ENCODE measurements around the gene FGD2.

The FGD2 gene

DNA sequence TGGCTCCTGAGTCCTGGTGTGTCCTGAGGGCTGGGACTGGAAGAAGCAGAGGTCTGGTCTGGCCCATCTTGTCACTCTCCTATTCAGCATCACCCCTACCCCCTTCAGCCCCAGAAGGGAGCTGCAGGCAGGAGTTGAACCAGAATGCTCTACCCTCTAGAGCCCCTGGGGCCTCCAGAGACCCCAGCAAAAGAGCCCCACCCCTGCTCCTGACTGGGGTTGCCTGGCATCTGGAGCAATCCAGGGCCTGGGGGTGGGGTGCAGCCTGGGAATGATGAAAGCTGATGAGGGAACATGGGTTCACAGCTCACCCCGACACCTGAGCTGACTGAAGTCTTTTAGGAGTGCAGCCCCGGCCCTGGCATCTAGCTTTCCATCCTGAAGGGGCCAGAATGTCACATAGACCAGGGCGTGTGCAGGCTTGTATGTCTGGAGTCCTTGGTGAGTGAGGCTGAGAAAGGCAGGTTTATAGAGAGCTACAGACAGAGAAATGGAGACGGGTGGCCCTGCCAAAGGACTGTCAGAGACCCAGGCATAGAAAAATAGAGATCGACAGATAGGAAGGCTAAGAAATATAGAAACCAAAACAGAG is 12.2 kb downstream of the FGD2 start:
- no peak for DNase-seq (ENCODE audit: low read depth, low spot score)

DNA sequence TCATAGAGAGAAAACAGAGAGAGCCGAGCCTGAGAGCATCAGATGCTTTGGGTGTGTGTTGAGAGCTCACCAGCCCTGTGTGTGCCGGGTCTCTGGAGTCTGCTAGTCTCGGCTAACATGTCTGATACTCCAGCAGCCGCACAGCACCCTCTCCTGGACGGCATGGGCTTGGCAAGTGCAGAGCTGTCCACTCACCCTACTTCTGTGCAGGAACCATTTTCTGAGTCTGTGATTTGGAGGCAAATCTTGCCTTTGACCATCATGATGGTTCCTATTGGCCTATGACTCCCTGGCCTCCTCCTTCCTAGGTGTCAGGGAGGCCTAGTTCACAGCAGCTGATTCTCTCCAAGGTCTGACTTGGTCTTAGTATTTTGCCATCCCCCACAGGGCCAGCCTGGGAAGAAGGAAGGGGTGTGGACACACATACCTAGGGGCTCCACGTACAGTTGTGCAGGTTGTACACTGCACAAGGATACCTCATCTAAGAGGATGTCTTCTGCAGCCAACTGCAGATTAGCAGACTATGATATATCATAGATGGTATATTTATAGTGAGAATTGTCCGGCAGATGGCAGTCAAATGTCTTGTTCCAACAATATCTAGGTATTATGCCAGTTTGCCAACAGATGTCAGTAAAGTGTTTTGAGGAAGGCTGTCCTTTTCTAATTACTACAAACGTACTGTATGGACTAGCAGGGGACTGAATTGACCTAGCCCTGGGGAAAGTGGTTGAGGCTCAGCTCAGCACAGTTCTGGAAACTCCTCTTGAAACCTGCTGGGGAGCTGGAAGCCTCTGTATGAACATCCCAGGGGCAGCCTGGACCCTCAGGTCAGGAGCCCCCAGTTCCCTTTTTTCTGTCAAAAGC is 13.0 kb downstream of the FGD2 start:
- no peak for DNase-seq (ENCODE audit: low read depth, low spot score)

DNA sequence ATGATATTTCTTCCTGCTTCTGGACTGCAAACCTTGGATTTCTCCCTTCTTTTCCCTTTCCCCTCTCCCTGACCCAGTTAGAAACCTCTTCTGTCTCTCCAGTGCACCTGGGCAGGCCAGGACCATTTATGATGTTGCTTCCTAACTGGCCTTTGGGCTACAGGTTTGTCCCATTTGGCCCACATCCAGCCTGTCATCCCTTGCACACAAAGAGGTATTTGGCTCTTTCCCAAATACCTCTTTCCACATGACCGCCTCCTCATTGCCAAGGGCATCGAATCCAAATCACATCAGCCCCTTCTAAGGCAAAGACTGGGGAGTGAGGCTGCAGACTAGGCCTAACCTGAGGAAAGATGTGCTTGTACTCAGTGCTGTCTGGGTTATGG is 13.6 kb downstream of the FGD2 start:
- no peak for DNase-seq (ENCODE audit: low read depth, low spot score)

DNA sequence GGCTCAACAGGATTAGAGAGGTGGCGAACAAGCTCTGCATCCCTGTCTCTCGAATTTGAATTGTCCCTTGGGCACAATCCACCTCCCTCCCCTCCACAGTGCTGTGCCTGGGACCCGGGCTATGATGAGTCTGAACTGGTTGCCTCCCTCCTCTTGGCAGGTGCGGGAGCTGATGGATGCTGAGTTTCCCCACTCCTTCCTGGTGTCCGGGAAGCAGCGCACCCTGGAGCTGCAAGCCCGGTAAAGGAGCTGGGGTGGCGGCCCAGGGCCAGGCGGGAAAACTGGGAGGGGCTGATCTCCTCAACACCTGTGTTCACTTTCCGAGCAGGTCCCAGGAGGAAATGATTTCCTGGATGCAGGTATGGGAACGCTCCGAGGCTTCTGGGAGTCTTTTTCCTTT is 14.9 kb downstream of the FGD2 start:
- no peak for DNase-seq (ENCODE audit: low read depth, low spot score)

DNA sequence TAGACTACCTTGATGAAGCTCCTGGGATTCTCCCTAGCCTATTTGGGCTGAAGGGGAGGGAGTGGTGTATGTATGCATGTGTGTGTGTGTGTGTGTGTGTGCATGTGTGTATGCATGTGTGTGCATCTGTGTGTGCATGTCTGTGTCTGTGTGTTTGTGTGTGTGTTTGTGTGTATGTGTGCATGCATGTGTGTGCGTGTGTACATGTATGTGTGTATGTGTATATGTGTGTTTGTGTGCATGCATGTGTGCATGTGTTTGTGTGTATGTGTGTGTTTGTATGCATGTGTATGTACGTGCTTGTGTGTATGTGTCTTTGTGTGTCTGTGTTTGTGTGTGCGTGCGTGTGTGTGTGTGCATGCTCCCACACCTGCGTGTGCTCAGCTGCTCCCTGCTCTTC is 15.4 kb downstream of the FGD2 start:
- no peak for DNase-seq (ENCODE audit: low read depth, low spot score)

DNA sequence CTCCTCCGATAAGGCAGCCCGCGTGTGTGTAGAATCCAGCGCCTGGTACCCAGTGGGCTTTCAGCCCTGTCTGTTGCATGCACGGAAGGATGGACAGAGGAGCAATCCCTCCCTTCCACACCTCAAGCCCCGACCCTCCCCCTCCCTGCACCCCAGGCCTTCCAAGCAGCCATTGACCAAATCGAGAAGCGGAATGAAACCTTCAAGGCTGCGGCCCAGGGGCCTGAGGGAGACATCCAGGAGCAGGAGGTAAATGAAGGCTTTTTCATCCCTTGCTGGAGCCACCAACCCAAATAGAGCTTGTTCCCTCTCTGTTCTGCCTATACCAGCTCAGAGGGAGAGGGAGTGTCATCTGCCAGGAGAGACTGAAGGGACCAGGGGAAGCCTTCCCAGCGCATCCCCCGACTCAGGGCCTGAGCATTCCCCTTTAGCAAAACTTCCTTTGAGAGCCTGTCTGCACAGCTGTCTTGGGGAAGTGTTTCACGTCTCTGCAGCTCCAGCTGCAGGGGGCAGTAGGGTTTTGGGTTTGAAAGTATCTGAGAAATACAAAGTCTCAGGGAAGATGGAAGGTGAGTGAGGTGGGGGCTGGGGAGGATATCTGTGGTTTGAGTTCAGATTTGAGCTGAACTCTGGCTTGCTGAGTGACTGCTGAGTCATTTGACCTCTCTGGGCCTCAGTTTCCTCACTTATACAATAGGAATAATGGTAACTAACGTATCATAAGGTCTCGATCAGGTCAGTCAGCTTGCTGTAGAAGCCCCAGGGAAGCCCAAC is 16.1 kb downstream of the FGD2 start:
- DNase-seq (ENCODE audit: low read depth, low spot score): no peak

DNA sequence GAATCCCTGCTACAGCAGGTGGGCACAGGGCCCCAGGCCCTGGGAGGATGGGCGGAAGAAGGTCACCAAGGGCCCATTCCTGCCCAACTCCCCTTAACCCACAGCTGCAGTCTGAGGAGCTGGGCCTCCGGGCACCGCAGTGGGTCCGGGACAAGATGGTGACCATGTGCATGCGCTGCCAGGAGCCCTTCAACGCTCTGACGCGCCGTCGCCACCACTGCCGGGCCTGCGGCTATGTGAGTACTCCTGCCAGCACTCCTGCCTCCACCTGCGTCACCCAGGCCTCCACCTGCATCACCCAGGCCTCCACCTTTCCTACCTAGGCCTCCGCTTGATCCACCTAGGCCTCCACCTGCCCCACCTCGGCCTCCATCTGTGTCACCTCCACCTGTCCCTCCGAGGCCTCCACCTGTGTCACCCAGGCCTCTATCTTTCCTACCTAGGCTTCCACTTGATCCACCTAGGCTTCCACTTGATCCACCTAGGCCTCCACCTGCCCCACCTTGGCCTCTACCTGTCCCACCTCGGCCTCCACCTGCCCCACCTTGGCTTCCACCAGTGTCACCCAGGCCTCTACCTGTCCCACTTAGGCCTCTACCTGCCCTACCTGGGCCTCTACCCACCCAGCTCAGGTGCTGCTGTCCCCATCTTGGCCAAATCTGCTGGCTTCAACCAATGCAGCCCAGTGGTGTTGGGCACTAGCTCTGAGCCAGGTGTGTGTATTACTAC is 16.8 kb downstream of the FGD2 start:
- no peak for DNase-seq (ENCODE audit: low read depth, low spot score)

DNA sequence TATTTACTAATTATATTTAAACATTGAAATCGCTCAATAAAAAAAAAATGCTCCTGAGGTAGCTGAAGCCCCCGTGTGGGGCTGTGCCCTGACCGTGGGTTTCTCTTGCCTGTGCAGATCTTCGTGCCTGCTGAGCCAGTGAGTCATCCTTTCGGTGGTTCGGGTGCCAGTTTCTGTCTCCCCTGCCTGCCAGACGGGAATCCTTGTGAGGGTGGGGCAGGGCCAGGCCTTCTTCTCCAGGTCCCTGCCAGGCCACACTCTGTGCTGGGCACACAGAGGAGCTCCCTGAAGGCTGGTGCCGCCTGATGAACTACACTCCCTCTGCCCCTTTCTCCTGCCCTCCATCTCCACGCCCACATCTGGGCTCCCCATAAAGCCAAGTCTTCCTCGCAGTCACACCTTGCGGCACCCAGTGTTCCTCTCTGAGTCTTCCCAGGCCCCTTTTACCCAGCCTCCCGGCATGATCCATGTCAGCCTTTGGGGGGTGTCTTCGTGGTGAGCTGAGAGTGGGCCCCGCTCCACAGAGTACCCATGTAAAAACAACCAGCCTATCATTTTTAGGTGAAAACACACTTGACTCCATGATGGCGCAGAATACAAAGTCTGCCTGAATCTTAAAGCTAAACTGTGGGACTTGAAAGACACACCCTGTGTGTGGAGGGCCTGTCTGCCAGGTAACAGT is 19.3 kb downstream of the FGD2 start:
- no peak for DNase-seq (ENCODE audit: low read depth, low spot score)

DNA sequence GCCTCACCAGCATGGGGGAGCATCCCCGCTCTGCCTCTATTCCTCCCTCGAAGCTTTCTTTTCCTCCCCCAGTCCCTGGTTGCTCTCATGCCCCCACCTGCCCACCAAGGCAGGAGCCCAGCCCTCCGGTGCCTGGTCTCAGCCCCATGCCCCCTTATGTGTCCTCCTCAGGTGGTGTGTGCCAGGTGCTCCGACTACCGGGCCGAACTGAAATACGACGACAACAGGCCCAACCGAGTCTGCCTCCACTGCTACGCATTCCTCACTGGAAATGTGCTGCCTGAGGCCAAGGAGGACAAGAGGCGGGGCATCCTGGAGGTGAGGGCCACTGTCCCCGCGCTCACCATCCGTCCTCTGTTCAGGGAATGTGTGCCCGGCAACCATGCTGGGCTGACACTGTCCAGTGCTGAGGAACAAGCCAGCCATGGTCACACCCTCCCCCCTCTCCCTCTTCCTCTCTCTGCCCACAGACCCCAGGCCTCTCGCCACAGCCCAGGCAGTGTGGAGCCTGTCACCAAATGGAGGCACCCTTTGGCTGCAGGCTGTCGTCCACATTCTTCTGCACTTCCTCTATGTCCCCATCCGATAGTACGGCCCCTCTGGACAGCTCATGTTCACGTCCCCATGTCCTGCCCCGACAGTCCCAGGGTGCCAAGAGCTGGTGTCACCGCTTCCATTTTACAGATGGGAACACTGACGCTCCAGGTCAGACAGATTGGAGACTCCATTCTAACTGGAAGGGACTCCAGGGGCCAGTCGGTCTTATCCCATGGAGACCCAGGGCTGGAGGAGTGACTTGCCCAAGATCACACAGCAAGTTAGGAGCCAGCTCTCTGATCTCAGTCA is 20.4 kb downstream of the FGD2 start:
- DNase-seq (ENCODE audit: low read depth, low spot score): no peak

DNA sequence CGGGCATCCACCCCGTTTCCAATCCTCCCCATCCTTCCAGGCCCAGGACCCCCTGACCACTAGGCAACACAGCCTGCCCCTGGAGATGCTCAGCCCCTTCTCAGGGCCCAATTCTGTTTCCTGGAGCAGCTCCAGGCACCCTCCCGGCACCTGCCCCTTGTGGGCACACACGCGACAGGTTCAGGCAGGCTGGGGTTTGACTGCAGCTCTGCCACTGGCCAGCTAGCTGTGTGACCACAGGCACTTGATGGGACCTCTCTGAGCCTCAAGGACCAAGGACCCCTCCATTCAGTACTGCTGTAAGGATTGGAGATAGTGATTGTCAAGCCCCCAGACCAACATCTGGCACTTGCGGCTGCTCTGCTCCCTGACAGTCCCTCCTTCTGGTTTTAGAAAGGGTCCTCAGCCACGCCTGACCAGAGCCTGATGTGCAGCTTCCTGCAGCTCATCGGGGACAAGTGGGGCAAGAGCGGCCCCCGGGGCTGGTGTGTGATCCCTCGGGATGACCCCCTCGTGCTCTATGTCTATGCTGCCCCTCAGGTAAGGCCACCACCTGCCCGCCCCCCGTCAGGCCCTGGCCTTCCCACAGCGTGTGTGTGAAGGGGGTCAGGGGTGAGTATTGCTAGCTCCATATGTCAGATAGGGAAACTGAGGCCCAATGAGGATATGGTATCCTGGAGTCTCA is 21.7 kb downstream of the FGD2 start:
- no peak for DNase-seq (ENCODE audit: low read depth, low spot score)

DNA sequence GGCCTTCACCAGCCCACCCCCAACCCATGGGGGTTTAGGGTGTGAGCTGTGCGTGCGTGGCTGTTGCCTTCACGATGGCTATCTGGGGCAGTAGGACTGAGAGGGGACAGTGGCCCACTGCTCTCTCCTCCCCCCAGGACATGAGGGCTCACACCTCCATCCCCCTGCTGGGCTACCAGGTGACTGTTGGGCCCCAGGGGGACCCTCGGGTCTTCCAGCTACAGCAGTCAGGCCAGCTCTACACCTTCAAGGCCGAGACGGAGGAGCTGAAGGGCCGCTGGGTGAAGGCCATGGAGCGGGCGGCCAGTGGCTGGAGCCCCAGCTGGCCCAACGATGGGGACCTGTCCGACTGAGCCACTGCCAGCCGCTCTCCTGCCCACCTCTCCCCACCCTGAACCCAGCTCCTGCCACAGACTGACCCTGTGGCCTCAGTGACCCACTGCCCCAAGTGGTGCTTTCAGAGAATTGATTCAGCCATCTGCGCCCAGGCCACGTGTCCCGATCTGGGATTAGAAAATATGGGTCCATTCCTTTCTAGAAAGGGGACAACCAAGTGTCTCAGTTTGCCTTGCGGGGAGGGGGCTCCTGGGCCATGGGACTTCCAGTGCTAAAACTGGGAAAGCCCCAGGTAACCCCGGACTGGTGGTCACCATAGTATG is 22.5 kb downstream of the FGD2 start:
- DNase-seq (ENCODE audit: low read depth, low spot score): no peak

DNA sequence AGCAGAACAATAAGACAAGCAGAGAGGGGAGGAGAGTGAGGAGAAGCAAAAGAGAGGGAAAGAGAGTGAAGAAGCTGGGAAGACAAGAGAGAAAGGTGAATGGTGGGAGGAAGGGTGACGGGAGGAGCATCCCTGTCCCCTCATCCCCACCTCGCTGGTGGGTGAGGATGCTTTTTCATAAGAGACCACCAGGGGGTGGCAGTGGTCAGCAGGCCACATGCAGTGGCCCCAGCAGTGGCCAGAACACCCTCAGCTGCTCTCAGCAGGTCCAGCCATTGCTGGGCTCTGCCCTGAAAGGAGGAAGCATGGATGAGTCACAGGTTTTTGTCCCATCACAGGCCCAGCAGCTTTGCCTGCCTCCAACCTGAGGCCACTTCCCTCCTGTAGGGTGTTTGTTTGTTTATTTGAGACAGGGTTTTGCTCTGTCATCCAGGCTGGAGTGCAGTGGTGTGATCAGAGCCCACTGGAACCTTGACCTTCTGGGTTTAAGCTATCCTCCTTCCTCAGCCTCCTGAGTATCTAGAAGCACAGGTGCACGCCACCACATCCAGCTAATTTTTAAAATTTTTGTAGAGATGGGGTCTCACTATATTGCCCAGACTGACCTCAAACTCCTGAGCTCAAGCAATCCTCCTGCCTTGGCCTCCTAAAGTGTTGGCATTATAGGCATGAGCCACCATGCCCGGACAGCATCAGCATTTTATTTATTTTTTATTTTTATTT is 24.0 kb downstream of the FGD2 start:
- no peak for DNase-seq (ENCODE audit: low read depth, low spot score)

DNA sequence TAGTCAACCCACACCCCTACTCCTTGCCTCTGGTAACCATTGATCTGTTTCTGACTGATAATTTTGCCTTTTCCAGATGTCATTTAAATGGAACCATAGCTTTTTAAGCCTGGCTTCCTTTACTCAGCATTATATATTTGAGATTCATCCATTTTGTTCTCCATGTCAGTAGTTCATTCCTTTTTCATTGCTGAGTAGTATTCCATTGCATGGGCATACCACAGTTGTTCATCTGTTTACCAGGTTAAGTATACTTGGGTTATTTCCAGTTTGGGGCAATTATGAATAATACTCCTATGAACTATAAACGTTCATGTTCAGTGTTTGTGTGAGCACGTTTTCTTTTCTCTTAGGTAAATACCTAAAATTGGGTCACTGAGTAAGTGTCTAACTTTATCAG is 25.1 kb downstream of the FGD2 start:
- DNase-seq (ENCODE audit: low read depth, low spot score): no peak

DNA sequence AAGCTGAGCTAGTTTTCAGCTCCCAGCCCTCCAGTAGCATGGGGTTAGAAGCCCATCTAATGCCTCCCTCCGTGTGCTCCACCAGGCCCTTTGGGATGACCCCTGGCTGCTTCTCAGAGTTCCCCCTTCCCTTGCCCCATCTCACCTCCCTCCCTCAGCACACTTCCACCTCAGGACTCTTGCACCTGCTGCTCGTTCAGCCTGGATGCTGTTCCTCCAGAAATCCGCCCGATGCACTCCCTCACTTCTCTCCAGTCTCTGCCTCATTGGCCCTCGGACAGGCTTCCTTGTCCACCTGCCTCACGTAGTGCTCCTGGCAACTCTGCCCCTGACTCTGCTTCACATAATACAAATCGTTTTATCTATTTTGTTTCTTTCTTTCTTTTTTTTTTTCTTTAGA is 26.8 kb downstream of the FGD2 start:
- DNase-seq (ENCODE audit: low read depth, low spot score): no peak

DNA sequence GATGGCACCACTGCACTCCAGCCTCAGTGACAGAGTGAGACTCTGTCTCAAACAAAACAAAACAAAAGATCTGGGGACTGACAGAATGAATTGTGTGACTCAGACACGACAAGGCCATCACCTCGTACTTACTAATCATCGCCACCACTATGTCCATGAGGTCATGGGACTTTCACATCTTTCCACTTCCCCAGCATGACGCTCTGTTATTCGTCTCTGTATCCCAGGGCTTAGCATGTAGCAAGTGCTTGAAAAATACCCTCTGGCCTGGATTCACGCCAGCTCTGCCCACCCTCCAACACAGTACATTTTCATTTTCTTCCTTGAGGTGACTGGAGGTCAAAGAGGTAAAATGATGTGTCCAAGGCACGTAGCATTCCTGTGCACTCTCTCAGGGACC is 27.8 kb downstream of the FGD2 start:
- no peak for DNase-seq (ENCODE audit: low read depth, low spot score)

DNA sequence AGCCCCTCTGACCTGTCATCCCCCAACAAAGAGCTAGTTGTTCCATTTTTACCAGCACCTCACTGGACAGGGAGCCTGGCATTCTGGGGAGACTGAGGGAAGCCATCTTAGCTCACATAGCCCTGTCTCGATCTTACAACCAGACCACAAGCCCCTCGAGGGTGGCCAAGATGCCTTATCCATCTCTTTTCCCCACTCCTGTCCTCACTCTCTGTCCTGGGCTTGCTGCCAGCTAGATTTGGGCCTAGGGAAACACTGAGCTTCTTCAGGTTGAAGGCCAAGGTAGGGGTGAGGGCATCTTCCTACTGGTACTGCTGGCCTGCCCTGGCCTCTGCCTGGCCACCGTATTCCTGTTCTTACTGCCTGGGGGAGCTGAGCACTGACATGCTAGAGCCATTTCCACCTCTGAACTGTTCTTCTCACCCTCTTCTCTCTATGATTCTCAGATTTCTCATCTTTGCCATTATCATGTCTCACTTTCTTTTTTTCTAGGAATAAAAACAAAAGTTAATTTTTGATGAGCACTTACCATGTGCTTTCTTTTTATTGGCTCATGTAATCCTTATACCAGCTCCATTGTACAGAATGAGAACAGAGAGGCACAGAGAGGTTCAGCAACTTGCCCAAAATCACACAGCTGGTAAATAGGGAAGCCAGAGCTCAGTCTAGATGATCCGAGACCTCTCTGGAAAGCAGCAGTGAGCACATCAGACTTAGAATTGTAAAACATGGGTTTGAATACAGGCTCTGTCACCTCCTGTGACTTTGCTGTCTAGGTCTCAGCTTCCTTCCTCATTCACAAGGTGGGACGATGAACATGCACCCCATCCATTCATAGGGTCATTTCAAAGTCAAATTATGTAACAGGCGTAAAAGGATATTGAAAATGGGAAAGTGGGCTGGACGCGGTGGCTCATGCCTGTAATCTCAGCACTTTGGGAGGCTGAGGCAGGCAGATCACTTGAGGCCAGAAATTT is 28.7 kb downstream of the FGD2 start:
- DNase-seq (ENCODE audit: low read depth, low spot score): no peak

DNA sequence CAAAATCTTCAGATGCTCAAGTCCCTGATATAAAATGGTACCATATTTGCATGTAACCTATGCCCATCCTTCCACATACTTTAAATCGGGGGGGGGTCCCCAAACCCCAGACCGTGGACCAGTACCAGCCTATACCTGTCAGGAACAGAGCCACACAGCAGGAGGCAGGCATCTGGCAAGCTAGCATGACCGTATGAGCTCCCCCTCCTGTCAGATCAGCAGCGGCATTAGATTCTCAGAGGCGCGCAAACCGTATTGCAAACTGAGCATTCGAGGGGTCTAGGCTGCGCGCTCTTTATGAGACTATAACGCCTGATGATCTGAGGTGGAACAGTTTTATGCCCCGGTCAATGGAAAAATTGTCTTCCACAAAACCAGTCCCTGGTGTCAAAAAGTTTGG is 30.7 kb downstream of the FGD2 start:
- DNase-seq (ENCODE audit: low read depth, low spot score): no peak

All from brain pericyte (primary cell).